Panc1 (cell line): ENCODE results near the gene SLC22A23.

Experiments used
- POLR2AphosphoS5 ChIP-seq: IDR thresholded peaks from 2 replicates; pipeline ENCODE4 v1.6.1; 2012; ENCODE audit warnings: mild to moderate bottlenecking, low read depth, low read length, moderate library complexity
- TF ChIP-seq, protein P1 (sequence below): fragments of 450-650 bp; IDR thresholded peaks from 2 replicates; pipeline ENCODE4 v1.5.1; 2017; ENCODE audit warnings: mild to moderate bottlenecking

DNA sequence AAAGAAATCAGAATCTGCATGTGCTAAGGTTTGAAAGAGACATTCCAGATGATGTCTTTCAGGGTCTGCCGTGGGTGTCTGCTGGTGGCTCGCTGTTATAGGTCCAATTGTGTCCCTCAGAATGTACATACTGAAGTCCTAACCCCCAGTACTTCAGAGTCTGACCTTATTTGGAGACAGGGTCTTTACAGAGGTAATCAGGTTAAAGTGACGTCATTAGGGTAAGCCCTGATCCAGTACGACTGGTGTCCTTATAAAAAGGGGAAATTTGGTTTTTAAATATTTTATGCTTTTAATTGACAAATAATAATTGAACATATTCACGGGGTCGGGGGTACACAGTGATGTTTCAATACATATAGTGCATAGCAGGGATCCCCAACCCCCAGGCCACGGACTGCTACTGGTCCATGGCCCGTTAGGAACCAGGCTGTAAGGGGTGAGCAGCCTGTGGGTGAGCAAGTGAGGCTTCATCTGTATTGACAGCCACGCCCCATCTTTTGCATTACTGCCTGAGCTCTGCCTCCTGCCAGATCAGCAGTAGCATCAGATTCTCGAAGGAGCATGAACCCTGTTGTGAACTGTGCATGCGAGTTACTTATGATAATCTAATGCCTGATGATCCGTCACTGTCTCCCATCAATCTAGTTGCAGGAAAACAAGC, 33.2 kb upstream of the SLC22A23 start:
- TF ChIP-seq, protein P1, sequence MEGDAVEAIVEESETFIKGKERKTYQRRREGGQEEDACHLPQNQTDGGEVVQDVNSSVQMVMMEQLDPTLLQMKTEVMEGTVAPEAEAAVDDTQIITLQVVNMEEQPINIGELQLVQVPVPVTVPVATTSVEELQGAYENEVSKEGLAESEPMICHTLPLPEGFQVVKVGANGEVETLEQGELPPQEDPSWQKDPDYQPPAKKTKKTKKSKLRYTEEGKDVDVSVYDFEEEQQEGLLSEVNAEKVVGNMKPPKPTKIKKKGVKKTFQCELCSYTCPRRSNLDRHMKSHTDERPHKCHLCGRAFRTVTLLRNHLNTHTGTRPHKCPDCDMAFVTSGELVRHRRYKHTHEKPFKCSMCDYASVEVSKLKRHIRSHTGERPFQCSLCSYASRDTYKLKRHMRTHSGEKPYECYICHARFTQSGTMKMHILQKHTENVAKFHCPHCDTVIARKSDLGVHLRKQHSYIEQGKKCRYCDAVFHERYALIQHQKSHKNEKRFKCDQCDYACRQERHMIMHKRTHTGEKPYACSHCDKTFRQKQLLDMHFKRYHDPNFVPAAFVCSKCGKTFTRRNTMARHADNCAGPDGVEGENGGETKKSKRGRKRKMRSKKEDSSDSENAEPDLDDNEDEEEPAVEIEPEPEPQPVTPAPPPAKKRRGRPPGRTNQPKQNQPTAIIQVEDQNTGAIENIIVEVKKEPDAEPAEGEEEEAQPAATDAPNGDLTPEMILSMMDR: no peak
- no peak for TF ChIP-seq POLR2AphosphoS5
